K562 (cell line): ENCODE data around the gene ATP13A1. TPM values are rescaled to one million over a fixed set of nuclear protein-coding genes. Genes with fewer than 3 reads are reported as not detected.

Experiments
- ATAC-seq: fragments of 200-7000 bp; cut with Tn5 transposase; 3 replicates; pipeline ENCODE4 v1.9.1; 2020; ENCODE audit warnings: moderate library complexity
- BruUV-seq: library from RNA; stranded (reverse); fragments of 400-500 nt; replicated peaks from 2 replicates; lab custom pipeline; 2021; lab: Mats Ljungman, UMichigan
- CTCF ChIA-PET: fragments of 300-600 bp; formaldehyde crosslinking; extraction: SDS; loops from one replicate; lab custom pipeline; 2021; ENCODE audit warnings: low intra/inter-chr PET ratio; lab: Yijun Ruan, JAX
- POLR2A ChIA-PET: fragments of 300-600, 350-650 bp; sonication (Branson Sonifier 250); formaldehyde crosslinking; extraction: SDS; loops from one replicate; lab custom pipeline; 2021; ENCODE audit warnings: antibody characterized with exemption, inconsistent platforms; lab: Yijun Ruan, JAX
- DNase-seq, 4 experiments: peaks; one replicate each; pipeline versions ENCODE4 v3.0.0 to v3.0.0-alpha.2; 2011 to 2018; ENCODE audit warnings: low spot score in 3 of 4, mixed read lengths in 3 of 4; ENCODE audit errors: extremely low read depth in 1 of 4
- FAIRE-seq: peaks from 2 replicates; lab custom pipeline; 2011; peaks lifted over from hg19 to GRCh38; lab: Jason Lieb, UNC
- H2AFZ ChIP-seq: 2 replicates; pipeline ENCODE4 v1.6.0; 2011; ENCODE audit warnings: low read depth, low read length, control low read depth, inconsistent platforms
- H3K27ac ChIP-seq: fragments of 200-600 bp; 3 replicates; pipeline ENCODE4 v1.8.0; 2011; ENCODE audit warnings: low read depth, mild to moderate bottlenecking, control low read depth, inconsistent platforms, low read length, moderate library complexity, mixed read lengths; ENCODE audit errors: extremely low read depth
- H3K27me3 ChIP-seq, 2 experiments: fragments of 300-600 bp in 1 of 2; 2 replicates in 1 of 2; 3 replicates in 1 of 2; pipeline versions ENCODE4 v1.6.0 to v1.8.0; 2011; ENCODE audit warnings: inconsistent platforms in 2 of 2, low read length in 2 of 2, mild to moderate bottlenecking in 1 of 2, mixed read lengths in 1 of 2, moderate library complexity in 1 of 2; ENCODE audit not compliant: control insufficient read depth in 2 of 2, insufficient read depth in 2 of 2
- H3K36me3 ChIP-seq: fragments of 300-600 bp; 3 replicates; pipeline ENCODE4 v1.8.0; 2011; ENCODE audit warnings: mild to moderate bottlenecking, low read length, inconsistent platforms; ENCODE audit not compliant: control insufficient read depth, insufficient read depth
- H3K4me1 ChIP-seq, 2 experiments: fragments of 200-600 bp in 1 of 2; replicated peaks in 1 of 2; 2 replicates in 1 of 2; 3 replicates in 1 of 2; pipeline versions ENCODE4 v1.5.1 to v1.8.0; 2011; ENCODE audit warnings: inconsistent platforms in 2 of 2, low read length in 2 of 2, mild to moderate bottlenecking in 1 of 2, mixed read lengths in 1 of 2, moderate library complexity in 1 of 2; ENCODE audit not compliant: control insufficient read depth in 2 of 2, insufficient read depth in 2 of 2
- H3K4me2 ChIP-seq: 2 replicates; pipeline ENCODE4 v1.6.1; 2011; ENCODE audit warnings: low read length, control low read depth, inconsistent platforms, mixed read lengths; ENCODE audit not compliant: insufficient read depth
- H3K4me3 ChIP-seq: fragments of 200-600 bp; sonication (generic), shearing (Covaris generic); 2 replicates; pipeline ENCODE4 v1.5.1; 2016; ENCODE audit warnings: control low read depth, inconsistent platforms
- H3K79me2 ChIP-seq: fragments of 200-600 bp; 3 replicates; pipeline ENCODE4 v1.8.0; 2011; ENCODE audit warnings: low read length, inconsistent platforms; ENCODE audit not compliant: control insufficient read depth, insufficient read depth
- H3K9ac ChIP-seq, 2 experiments: 2 replicates each; pipeline versions ENCODE4 v1.6.0 to v1.6.1; 2011; ENCODE audit warnings: low read depth in 2 of 2, low read length in 2 of 2, control low read depth in 1 of 2, inconsistent platforms in 1 of 2, mild to moderate bottlenecking in 1 of 2, mixed read lengths in 1 of 2; ENCODE audit not compliant: insufficient read depth in 1 of 2
- H3K9me1 ChIP-seq: one replicate; pipeline ENCODE4 v1.6.0; 2011; ENCODE audit warnings: inconsistent platforms, mild to moderate bottlenecking, low read length, moderate library complexity; ENCODE audit not compliant: control insufficient read depth, insufficient read depth
- H3K9me3 ChIP-seq: replicated peaks from 2 replicates; pipeline ENCODE4 v1.5.1; 2011; ENCODE audit warnings: low read depth, low read length, inconsistent platforms; ENCODE audit not compliant: control insufficient read depth, insufficient read depth
- H4K20me1 ChIP-seq: replicated peaks from 2 replicates; pipeline ENCODE4 v1.6.1; 2011; ENCODE audit warnings: low read length, inconsistent platforms, mixed read lengths; ENCODE audit not compliant: control insufficient read depth, insufficient read depth
- BMI1 ChIP-seq: fragments of 150-350 bp; IDR thresholded peaks from 2 replicates; pipeline ENCODE4 v1.6.1; 2014; ENCODE audit warnings: low read length
- CBFA2T3 ChIP-seq: fragments of 450-650 bp; IDR thresholded peaks from 2 replicates; pipeline ENCODE4 v1.6.1; 2017
- CREM ChIP-seq: IDR thresholded peaks from 2 replicates; pipeline ENCODE4 v1.6.1; 2014; ENCODE audit warnings: antibody characterized with exemption, low read depth
- ESRRA ChIP-seq: fragments of 450-650 bp; IDR thresholded peaks from 2 replicates; pipeline ENCODE4 v1.6.1; 2014; ENCODE audit warnings: low read depth, mild to moderate bottlenecking, moderate library complexity, borderline replicate concordance
- FOXP1 ChIP-seq: sonication (generic); formaldehyde crosslinking; IDR thresholded peaks from 2 replicates; pipeline ENCODE4 v1.8.0; 2022; ENCODE audit warnings: mild to moderate bottlenecking, missing genetic modification reagents
- GTF2A2 ChIP-seq: IDR thresholded peaks from 2 replicates; pipeline ENCODE4 v1.6.1; 2016; ENCODE audit warnings: mild to moderate bottlenecking, missing genetic modification characterization, missing compliant biosample characterization
- HES1 ChIP-seq: fragments of 450-650 bp; IDR thresholded peaks from 2 replicates; pipeline ENCODE4 v1.6.1; 2016; ENCODE audit warnings: low read depth, mild to moderate bottlenecking, moderate library complexity
- ILF3 ChIP-seq: fragments of 450-650 bp; IDR thresholded peaks from 2 replicates; pipeline ENCODE4 v1.6.1; 2018; ENCODE audit warnings: antibody characterized with exemption, mild to moderate bottlenecking, moderate library complexity, borderline replicate concordance
- MAFG ChIP-seq: fragments of 450-650 bp; conservative IDR thresholded peaks from 2 replicates; pipeline ENCODE4 v1.6.1; 2016; ENCODE audit warnings: missing genetic modification characterization, missing compliant biosample characterization
- MIER1 ChIP-seq: fragments of 450-650 bp; IDR thresholded peaks from 2 replicates; pipeline ENCODE4 v1.6.1; 2016; ENCODE audit warnings: antibody characterized with exemption, mild to moderate bottlenecking, low read depth
- NR2C1 ChIP-seq, 2 experiments: fragments of 450-650 bp; IDR thresholded peaks; 2 replicates each; pipeline ENCODE4 v1.6.1; 2017; ENCODE audit warnings: mild to moderate bottlenecking in 2 of 2, antibody characterized with exemption in 1 of 2, inconsistent platforms in 1 of 2, missing compliant biosample characterization in 1 of 2, missing genetic modification characterization in 1 of 2
- RBM15 ChIP-seq: fragments of 200-400 bp; formaldehyde crosslinking; IDR thresholded peaks from 2 replicates; pipeline ENCODE4 v1.6.1; 2018; ENCODE audit warnings: mild to moderate bottlenecking, low read length, moderate library complexity; ENCODE audit not compliant: insufficient read depth
- SMARCB1 ChIP-seq: IDR thresholded peaks from 2 replicates; pipeline ENCODE4 v1.6.1; 2011; ENCODE audit warnings: improper control_type of control experiment, low read depth; ENCODE audit not compliant: insufficient read length
- SMARCC2 ChIP-seq: fragments of 450-650 bp; IDR thresholded peaks from 2 replicates; pipeline ENCODE4 v1.6.1; 2017; ENCODE audit warnings: antibody characterized with exemption, moderate library complexity, mild to moderate bottlenecking, low read depth
- SRF ChIP-seq, 2 experiments: fragments of 250-450, 450-650 bp in 1 of 2; sonication (Bioruptor Pico) in 1 of 2; sonication (generic) in 1 of 2; formaldehyde crosslinking; IDR thresholded peaks; 2 replicates each; pipeline versions ENCODE4 v1.5.0 to v1.5.1; 2020 to 2022; ENCODE audit warnings: mild to moderate bottlenecking in 1 of 2, missing genetic modification reagents in 1 of 2
- TAF7 ChIP-seq: fragments of 450-650 bp; IDR thresholded peaks from 2 replicates; pipeline ENCODE4 v1.6.1; 2016; ENCODE audit warnings: missing genetic modification characterization, missing compliant biosample characterization
- TBL1XR1 ChIP-seq, 2 experiments: IDR thresholded peaks; 2 replicates each; pipeline ENCODE4 v1.6.1; 2012; ENCODE audit warnings: improper control_type of control experiment in 2 of 2, low read length in 2 of 2, mild to moderate bottlenecking in 1 of 2
- ZNF140 ChIP-seq: fragments of 250-450 bp; sonication (Bioruptor Pico); IDR thresholded peaks from 2 replicates; pipeline ENCODE4 v1.8.0; 2021; ENCODE audit warnings: moderate library complexity, mild to moderate bottlenecking, inconsistent platforms
- WGBS: fragments of 100-300 bp; shearing (Covaris generic); methylation state at CpG from one replicate; pipeline ENCODE4 v1.1.6; 2016; ENCODE audit warnings: low coverage, mixed read lengths; ENCODE audit not compliant: insufficient coverage; ENCODE audit errors: missing lambda C conversion rate; 5-methylcytosine and 5-hydroxymethylcytosine counted together
- in situ Hi-C: fragments of 300-500 bp; cut with MboI; formaldehyde crosslinking; loops from 4 replicates; pipeline ENCODE4 v1.15.0; 2018; ENCODE audit warnings: inconsistent platforms, mixed read lengths
- intact Hi-C: fragments of 100-400 bp; cut with micrococcal nuclease; formaldehyde crosslinking; loops from 2 replicates; pipeline ENCODE4 v1.14.2; 2022
- polyA plus RNA-seq, 8 experiments: library from polyadenylated mRNA; depleted of rRNA in 4 of 8; stranded (reverse) in 5 of 8; unstranded in 3 of 8; fragments of >200 nt; fragmentation: Nextera tagmentation in 2 of 8; fragmentation: Illumina TruSeq in 1 of 8; extraction: Ambion mirVana in 2 of 8; extraction: Trizol in 1 of 8; gene quantifications; 2 replicates each; pipeline versions ENCODE4 v1.2.1 to v1.2.3, GENCODE V29; 2011 to 2014; ENCODE audit warnings: inconsistent platforms in 1 of 8, missing spikeins in 1 of 8
- total RNA-seq, 7 experiments: library from RNA; depleted of rRNA in 6 of 7; stranded (reverse); fragments of >200 nt in 6 of 7; fragmentation: Illumina TruSeq in 2 of 7; extraction: Trizol in 2 of 7; gene quantifications; 2 replicates each; pipeline versions ENCODE4 v1.2.1 to v1.2.3, GENCODE V29; 2011 to 2021; ENCODE audit warnings: low replicate concordance in 1 of 7

The ATP13A1 gene
- total and polyA plus RNA-seq, 9 of the 15 experiments (the other 6 are each of a cell fraction or from before 2014, with no cell fraction given): 0.90 to 83.8 (median 23.1) TPM

DNA sequence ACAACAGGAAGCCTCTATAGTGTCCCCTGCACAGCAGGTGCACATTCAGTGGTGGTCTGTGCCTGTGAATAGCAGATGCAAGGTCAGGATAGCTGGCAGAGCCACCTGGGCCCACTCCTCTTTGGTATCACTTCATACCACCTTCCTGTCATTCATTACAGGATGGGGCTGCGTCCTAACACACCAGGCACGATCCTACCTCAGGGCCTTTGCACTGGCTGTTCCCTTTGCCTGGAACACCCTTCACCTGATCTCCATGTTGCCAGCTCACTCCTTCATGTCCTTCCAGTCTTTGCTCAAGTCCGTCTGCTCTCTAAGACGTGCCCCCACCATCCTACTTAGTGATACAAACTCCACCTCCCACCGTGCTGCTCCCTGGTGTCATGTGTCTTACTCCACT lies 30.8 kb downstream of the ATP13A1 start:
- Histone ChIP-seq H3K4me1 (peaks cover 0 to 17% of the 10 kb centered on the region in 2 experiments; a peak in 2 of 5 replicates), H3K9ac (no peak overlapping the region), H3K36me3 (peaks cover 39% of the 10 kb centered on the region; the same call in 2 of the 3 replicates), H2AFZ (no peak overlapping the region), H3K27ac (no peak overlapping the region), H3K4me3 (no peak overlapping the region), H3K9me1 (no peaks in the 10 kb centered on the region), H3K27me3 (no peaks in the 10 kb centered on the region), H3K4me2 (no peak overlapping the region), H4K20me1 (no peaks in the 10 kb centered on the region), H3K79me2 (no peaks in the 10 kb centered on the region), H3K9me3 (no peaks in the 10 kb centered on the region)
- in situ Hi-C loops: loop anchor here (25.0 kb wide), 1 partner anchor 95 kb away; the partner anchor contains the start of genes CILP2 and YJEFN3
- CTCF ChIA-PET: no interaction called here
- intact Hi-C loops: no loop called here
- TF ChIP-seq MIER1 (no peak), HES1 (no peak), SMARCB1 (no peak), ZNF140 (CRISPR knock-in tag) (no peak), CREM (no peak), TAF7 (tag) (no peak), SRF (CRISPR knock-in tag; IDR thresholded peaks at IDR 0.05) (no peak), FOXP1 (CRISPR knock-in tag) (no peak), GTF2A2 (no peak), BMI1 (no peak), MAFG (tag) (no peak), NR2C1 (IDR thresholded peaks at IDR 0.05) (no peak), NR2C1 (tag; IDR thresholded peaks at IDR 0.05) (no peak), SMARCC2 (no peak), RBM15 (no peak), ILF3 (no peak), CBFA2T3 (no peak), ESRRA (no peak), TBL1XR1 (IDR thresholded peaks at IDR 0.05; ENCODE audit: low read length in 2 of 2) (no peak)
- DNase-seq: no peak
- ATAC-seq: no peak
- no TSS peak for BruUV-seq
- no peak for FAIRE-seq
- WGBS: 36% methylated on average over 5 of the region's 5 CpGs
- POLR2A ChIA-PET: interaction anchor here (0.6 to 1.2 kb wide), 2 partner anchors 8 to 1039 kb away, joined by 3 to 4 read pairs; no protein-coding TSS in a partner anchor
